Jurkat, Clone E6-1 (cell line): ENCODE data around the gene CCDC85A. TPM values are rescaled to one million over a fixed set of nuclear protein-coding genes. Genes with fewer than 3 reads are reported as not detected.
A peak's percentile ranks its signal among the peaks of the same experiment; 100 is the strongest.
"Not testable (repeated sequence)": the region's sequence is repeated elsewhere in the genome, so short reads cannot be mapped to it uniquely, and the experiment has no call there.

Experiments
- DNase-seq: peaks from one replicate; pipeline ENCODE4 v3.0.0-alpha.2; 2011; ENCODE audit warnings: low read depth, low spot score
- H3K4me3 ChIP-seq: 2 replicates; pipeline ENCODE4 v1.5.1; 2011; ENCODE audit warnings: mild to moderate bottlenecking, low read length, control low read depth, moderate library complexity
- polyA plus RNA-seq: library from polyadenylated mRNA; unstranded; fragments of >200 nt; gene quantifications from one replicate; pipeline ENCODE4 v1.2.1, GENCODE V29; 2012; ENCODE audit warnings: missing spikeins; ENCODE audit not compliant: insufficient read length, insufficient read depth

The CCDC85A gene
- polyA plus RNA-seq: not detected

DNA sequence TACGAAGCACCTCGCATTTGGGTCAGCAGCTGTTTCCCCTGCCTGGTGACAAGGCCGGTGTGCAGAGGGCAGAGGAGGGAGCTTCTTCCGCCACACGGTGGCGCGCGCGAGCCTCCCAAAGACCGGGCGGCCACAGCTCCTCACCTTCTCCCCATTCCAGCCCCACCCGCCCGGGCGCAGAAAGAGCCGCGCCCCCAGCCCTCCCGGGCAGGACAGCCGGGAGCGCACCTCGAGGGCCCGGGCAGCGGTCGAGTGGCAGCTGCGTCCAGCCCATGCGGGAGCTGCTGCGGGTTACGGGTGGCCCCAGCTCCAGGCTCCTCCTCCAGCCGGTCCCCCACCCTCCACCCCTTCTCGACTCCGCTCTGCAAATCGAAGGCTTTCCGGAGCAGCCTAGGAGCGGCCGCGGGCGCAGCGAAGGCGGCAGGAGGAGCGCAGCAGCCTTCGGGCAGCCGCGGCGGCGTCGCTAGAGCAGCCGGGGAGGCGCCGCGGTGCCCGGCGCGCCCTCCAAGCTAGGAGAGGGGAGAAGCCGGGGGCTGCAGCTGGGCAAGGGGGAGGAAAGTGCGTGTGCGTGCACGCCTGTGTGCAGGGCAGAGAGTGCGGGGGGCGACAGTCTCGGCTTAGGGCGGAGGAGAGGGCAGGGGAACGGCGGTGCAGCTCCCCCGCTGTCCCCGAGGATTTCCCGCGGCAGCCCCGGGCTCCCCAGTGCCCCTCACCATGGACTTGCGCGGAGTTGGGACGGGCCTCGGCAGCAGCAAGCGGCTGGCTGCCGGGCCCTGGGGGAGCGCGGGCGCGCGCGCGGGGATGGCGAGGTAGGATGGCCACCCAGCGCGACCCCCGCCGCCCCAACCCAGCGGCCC, at the start of gene CCDC85A:
Gene CCDC85A (plus strand): TSS at position 348 of the 857 bp plus-strand sequence. CDS start 635 bp downstream, outside the sequence.
- H3K4me3 ChIP-seq: peak within 1 kb of the TSS; percentile 32
- DNase-seq: peak; percentile 44

DNA sequence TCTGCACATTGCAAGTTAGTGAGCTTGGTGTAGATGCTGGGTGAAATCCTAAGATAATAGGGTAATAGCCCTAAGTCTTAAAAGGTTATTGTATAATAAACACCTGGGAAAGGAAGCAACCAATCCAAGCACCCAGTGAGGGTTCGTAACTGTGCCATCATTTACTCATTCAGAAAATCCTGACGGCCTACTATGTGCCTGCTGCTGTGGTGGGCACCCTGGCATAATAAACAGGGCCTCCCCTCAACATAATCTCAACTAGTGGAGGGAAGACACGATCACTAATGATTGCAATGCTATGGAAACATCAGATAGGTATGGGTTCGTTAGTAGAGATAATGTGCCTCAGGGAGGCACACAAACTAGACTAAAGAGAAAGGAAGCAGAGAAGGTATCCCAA, 48.9 kb upstream of the CCDC85A start:
- DNase-seq: no peak
- H3K4me3 ChIP-seq: no peak overlapping the region

DNA sequence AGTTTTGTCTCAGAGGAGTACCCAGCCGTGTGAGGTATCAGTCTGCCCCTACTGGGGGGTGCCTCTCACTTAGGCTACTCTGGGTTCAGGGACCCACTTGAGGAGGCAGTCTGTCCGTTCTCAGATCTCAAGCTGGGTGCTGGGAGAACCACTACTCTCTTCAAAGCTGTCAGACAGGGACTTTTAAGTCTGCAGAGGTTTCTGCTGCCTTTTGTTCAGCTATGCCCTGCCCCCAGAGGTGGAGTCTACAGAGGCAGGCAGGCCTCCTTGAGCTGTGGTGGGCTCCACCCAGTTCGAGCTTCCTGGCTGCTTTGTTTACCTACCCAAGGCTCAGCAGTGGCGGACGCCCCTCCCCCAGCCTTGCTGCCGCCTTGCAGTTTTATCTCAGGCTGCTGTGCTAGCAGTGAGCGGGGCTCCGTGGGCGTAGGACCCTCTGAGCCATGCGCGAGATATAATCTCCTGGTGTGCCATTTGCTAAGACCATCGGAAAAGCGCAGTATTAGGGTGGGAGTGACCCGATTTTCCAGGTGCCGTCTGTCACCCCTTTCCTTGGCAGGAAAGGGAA, 41.2 kb upstream of the CCDC85A start:
- H3K4me3 ChIP-seq: not testable (repeated sequence)

DNA sequence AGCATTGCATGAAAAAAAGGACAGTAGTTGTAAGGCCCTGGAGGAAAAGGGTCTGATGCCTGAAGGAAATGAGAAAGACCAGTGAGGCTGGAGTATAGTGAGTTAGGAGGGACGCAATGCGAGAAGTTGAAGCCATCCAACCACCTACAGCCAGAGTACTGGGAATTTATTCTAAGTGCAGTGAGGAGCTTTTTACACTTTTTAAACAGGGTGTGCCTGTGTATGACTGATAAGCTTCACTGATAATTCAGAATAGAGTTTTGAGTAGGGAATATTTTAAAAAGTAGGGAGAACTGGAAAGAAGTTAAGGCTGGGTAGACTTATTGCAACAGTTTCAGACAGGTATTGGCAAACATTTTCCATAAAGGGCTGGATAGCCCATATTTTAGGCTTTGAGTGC, 35.9 kb upstream of the CCDC85A start:
- no peak overlapping the region for H3K4me3 ChIP-seq
- no peak for DNase-seq

More for the DNA sequence above, 41.2 kb upstream of the CCDC85A start:
- DNase-seq: peak; percentile 41

DNA sequence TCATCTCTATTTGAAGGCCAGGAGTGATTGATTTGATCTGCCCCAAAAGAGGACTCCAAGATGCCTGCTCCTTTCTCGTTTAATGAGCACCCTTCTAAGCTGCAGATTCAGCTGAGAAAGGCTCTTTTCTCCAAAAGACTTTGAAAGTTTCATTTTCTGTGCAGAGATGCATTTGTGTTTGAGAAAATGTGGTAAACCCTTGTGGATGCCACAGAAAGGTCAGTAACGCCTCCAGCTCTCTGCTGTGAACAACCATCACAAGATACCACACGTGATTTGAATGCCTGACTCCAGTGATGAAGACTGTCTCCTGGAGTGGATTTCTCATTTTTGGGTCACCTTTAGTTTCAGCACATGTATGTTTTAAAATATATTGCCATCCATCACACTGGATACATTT, 35.0 kb upstream of the CCDC85A start:
- no peak overlapping the region for H3K4me3 ChIP-seq
- no peak for DNase-seq

DNA sequence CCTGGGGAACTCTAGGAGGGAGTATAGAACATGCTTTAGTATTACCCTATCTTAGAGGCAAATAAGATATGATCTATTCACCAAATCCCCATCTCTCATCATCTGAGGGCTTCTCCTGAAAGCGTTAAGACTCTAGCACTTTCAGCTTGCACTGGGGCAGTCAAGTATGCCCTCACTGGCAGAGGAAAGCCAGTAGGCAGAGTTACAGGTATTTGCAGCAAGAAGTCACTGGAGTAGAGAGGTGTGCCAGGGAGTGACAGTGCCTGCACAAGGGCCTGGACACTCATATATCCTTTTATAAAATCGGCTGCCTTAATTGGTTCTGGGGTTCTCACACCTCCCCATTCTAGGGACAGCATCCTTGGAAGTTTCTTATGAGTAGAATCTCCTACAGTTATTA, 31.9 kb upstream of the CCDC85A start:
- H3K4me3 ChIP-seq: no peak overlapping the region
- DNase-seq: no peak

DNA sequence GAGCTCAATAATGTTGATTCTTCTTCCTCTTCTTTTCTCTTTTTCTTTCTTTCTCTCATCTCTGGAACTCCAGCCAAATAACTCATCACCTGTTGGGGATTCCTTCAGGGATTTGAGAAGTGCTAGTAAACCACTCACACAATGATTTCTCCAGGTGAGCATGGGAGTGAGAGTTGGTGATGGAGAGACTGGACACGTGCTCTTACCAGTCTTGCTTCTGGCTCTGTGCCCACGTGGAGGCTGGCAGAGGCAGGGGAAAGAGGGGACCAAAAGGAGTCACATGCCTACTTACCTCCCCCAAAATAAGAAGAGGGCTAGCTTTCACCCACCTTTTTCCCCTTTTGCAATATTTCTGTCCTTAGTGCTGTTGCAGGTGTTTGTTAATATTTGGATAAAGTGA, 28.6 kb upstream of the CCDC85A start:
- no peak overlapping the region for H3K4me3 ChIP-seq
- no peak for DNase-seq

DNA sequence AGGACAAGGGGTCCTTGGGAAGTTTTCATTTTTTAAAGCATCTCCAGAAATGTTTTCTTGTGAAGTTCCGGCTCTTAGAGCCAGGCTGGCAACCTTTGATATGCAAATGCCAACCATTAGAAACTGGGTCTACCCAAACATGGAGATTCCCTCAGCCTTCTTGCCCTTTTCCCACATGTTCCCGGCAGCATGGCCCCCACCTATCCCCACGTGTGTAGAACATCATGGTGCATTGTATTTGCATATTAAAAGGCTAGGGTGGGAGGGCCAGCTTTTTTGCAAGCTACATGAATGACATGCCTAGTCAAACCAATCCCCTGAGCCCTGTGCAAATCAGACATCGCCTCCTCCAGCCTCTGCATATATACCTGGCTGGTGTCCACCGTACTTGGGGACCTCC, 23.9 kb upstream of the CCDC85A start:
- DNase-seq, H3K4me3 ChIP-seq: not testable (repeated sequence)

DNA sequence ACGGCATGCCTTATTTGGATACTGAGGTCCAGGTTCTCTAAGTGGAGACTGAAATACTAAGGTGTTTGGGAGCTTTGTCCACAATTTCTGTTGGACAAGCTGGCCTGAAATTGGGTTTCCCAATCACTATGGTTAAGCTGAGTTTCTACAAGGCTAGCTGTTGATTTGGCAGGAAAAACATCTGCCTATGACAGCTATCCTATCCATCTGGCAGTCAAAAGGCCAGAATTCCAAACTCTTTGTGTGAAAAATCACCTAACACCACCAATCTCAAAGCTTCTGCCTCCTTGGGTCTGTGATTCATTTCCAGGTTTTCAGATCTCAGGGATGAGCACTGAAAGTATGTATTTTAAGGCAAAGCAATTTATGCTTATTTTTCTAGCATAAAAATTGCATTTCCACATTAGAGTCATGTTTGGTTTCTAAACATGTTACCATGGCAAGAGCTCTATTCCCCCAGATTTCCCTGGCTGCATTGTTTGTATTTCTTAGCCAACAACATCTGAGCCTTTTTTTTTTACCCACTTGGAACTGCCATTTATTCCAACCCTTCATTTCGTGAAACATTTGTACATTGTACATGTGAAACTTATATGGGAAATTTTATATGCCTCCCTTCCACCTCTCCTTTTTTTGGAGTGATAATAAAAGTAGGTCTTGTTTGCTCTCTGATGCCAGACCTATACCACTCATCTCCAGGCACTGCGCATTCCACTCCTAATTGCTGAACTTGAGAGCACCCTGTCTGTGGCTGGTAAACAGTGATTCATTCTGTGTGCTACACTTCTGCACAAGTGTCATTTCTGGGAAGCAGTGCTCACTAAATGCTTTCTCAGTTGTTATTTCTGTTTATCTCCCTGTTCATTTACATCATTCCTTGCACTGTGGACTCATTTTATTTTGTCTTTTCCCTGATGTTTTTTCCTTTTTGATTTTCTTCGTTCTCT, 15.9 kb upstream of the CCDC85A start:
- no peak overlapping the region for H3K4me3 ChIP-seq
- DNase-seq: no peak

DNA sequence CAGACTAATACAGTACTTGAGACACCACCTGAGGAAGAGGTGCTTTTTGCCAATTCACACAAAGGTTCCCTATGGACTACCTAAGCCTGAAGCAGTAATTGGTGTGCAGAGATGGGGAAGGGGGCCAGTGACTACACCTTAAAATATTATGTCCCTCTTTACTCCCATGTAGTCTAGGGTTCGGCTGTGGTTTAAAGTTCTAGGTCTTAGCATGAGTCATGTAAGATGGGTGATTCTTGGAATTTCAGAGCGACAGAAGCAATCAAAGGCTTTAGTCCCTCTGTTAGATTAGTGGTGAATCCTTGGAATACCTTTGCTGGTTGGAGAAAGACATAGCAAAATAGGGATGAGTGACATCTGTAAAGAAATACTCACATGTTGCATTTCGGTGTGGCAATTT, 14.3 kb upstream of the CCDC85A start:
- DNase-seq: no peak
- H3K4me3 ChIP-seq: no peak overlapping the region

DNA sequence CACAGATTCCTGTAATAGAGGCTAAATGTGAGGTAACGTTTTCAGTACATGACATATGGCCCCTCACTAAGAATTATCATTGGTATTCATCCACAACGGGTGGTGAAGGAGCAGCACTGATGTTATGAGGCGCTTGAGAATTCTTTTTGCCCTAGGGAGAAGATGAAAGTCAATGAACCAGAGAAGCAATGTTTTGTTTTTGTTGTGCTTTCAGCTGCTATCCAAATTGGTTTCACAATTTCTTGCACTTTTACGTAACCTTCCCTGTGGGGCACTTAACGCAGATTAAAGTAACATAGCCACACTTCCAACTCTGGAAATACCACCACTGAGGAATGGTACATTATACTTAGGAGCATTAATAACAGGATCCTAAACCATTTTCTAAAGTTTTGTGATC, 13.3 kb upstream of the CCDC85A start:
- DNase-seq: no peak
- no peak overlapping the region for H3K4me3 ChIP-seq

DNA sequence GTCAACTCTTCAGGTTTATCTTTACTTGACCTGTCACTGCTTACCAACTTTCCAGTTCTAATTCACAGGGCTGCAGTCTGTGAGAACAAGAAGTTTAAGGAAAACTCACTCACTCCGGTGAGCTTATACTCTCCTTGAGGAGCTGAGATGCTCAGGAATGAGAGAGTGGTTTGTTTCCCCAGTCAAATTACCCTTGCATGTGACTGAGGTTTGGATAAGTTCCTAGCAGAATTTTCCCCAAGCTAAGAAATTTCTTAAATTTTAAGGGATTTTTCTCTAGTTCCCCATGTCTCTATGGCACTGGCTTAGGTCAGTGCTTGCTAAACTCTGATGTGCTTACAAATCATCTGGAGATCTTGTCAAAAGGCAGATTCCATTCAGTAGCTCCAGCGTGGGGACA, 12.8 kb upstream of the CCDC85A start:
- no peak for DNase-seq
- H3K4me3 ChIP-seq: no peak overlapping the region

DNA sequence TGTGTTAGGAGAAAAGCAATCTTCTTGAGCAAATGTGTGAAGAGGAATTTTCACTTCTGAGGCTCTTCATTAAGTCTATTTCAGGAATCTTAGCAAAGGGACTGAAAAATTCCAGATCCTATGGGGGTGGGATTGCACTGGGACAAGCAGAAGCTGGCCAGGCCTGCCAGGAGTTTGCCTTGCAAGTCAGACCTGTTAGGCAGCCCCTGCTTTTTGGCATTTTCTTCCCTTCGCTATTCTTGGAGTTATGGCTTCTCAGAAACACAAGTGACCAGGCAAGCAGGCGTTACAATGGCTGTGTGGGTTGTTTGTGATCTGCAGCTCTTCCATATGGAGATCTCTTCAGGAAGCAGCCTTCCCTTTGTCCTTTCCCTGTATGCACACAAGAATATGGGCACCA, 8.0 kb upstream of the CCDC85A start:
- H3K4me3 ChIP-seq: no peak overlapping the region
- DNase-seq: no peak

DNA sequence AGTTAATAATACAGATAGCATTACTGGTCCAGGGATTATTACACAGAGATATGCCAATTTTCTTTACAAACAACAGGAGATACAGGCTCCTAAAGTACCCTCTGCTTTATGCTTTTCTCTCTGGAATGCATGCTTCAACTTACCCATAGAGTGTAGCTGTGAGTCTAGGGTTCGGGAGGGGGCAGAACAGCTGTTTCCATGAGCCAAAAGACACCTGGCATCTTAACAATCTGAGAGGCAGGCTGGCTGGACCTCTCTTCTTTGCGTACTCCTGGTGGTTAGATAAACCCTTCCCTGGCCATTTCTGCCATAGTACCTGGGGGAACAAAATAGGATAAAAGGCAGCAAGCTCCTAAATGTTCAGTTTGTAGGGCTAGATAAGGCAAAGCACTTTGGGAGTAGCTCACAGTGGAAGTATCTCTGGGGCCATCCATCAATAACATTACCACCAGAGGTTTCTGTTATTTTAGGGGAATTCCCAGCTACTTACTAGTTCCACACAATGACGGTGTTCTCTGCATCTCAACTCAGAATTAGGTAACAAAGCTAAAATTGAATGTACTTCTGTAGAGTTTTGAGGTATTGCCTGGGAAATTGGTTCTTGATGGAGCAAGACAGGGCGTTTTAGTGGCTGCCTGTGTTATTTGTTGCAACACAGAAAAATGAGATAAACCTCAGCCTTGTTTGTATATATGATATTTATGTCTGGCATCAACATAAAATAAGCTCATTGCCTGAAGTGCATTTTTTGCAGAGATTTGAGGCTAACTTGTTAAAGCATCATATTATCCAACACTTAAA, 6.2 kb upstream of the CCDC85A start:
- DNase-seq: no peak

DNA sequence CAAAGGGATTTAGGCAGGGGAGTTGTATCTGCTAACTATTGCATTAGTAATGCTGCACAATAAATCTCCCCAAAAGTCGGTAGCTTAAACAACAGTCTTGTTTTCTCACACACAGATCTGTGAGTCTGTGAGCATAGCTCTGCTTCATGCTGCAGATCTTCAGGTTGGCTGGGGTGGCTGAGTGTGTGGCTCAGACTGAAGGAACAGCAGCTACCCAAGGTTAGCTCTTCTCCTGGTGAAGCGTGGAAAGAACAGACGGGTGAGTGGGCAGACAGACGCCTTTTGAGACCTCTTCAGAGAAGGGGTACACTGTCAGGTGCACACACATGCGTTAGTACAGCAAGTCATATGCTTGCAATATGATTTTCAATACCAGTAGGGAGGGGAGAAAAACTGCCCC, 3.9 kb upstream of the CCDC85A start:
- DNase-seq: no peak
- no peak overlapping the region for H3K4me3 ChIP-seq

More for the DNA sequence above, 6.2 kb upstream of the CCDC85A start:
- H3K4me3 ChIP-seq: no peak overlapping the region

DNA sequence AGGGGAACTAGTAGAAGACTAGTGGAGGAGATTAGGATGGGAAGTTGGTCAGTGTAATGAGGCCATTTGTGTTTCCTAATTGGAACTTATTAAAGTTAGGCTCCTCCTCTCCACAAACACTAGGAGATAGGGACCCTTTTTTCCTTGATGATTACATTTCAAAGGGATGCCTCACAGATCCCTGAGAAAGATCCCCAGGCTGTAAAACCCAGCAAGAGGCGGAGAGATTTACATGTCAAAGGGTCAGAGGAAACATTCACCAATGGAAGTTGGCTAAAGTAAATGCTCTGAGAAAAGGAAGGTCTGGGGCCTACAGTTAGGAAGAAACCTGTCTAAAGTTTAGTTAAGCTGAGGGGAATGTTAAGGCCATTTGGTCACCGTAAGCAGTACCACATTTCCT, 1.4 kb upstream of the CCDC85A start:
- no peak for DNase-seq

DNA sequence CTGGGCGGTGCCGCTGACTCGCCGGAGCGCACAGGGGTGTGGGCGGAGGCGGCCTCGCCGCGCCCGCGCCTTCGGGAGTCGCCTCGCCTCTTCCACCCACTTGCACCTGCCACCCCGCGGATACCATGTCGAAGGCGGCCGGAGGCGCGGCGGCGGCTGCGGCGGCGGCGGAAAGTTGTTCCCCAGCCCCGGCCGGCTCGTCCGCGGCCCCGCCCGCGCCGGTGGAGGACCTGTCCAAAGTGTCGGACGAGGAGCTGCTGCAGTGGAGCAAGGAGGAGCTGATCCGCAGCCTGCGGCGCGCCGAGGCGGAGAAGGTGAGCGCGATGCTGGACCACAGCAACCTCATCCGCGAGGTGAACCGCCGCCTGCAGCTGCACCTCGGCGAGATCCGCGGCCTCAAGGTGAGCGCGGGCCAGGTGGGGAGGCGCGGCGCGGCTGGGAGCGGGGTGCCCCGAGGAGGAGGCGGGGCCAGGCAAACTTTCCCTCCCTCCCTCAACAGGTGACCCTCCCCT, 766 bp downstream of the CCDC85A start:
- no peak overlapping the region for H3K4me3 ChIP-seq
- DNase-seq: no peak

More for the DNA sequence above, 1.4 kb upstream of the CCDC85A start:
- no peak overlapping the region for H3K4me3 ChIP-seq

DNA sequence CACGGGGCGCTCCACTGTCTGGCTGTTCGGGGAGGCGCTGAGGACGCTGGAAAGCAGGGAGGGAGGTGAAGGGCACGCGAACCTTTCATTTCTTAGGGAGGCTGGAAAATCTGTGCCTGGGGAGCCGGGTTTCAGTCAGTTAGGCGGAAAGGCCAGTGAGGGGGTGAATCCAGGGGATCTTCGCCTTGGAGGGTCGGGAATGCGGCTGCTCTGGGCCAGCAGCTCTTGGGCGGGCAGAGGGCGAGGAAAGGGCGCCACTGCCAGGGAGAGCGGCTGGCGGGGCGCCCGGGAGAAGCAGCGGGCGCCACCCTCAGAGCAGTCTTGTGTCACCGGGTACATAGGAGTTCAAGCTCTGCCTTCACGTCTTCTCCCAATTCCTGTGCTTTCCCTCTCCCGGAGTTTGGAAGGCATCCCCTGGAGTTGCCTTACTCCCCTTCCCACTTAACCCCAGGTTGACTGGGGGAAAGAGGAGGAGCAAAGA, 1.4 kb downstream of the CCDC85A start:
- H3K4me3 ChIP-seq: no peak overlapping the region
- no peak for DNase-seq
